Subcutaneous abdominal adipose tissue (tissue), 5 donors: ENCODE results near the gene CEP350.

Experiments used
- H3K27ac ChIP-seq: one replicate; pipeline ENCODE4 v1.7.0; 2013; ENCODE audit warnings: low read depth, mild to moderate bottlenecking, inconsistent platforms, low read length, moderate library complexity
- H3K27me3 ChIP-seq, 5 donors: one replicate each; pipeline ENCODE4 v1.7.0; 2013; ENCODE audit warnings: low read length in 5 of 5, inconsistent platforms in 1 of 5; ENCODE audit not compliant: control insufficient read depth in 5 of 5, insufficient read depth in 4 of 5
- H3K36me3 ChIP-seq, 5 donors: one replicate each; pipeline ENCODE4 v1.7.0; 2013; ENCODE audit warnings: low read length in 5 of 5; ENCODE audit not compliant: control insufficient read depth in 5 of 5, insufficient read depth in 5 of 5
- H3K4me1 ChIP-seq, 5 donors: one replicate each; pipeline ENCODE4 v1.7.0; 2013; ENCODE audit warnings: low read length in 5 of 5, mild to moderate bottlenecking in 3 of 5, moderate library complexity in 1 of 5; ENCODE audit not compliant: control insufficient read depth in 5 of 5, insufficient read depth in 5 of 5
- H3K4me3 ChIP-seq, 5 donors: one replicate each; pipeline ENCODE4 v1.7.0; 2013; ENCODE audit warnings: low read length in 5 of 5, low read depth in 1 of 5
- H3K9ac ChIP-seq, 5 donors: one replicate each; pipeline ENCODE4 v1.7.0; 2013; ENCODE audit warnings: low read length in 5 of 5, mild to moderate bottlenecking in 4 of 5, moderate library complexity in 3 of 5
- H3K9me3 ChIP-seq, 5 donors: one replicate each; pipeline ENCODE4 v1.7.0; 2013; ENCODE audit warnings: low read length in 5 of 5; ENCODE audit not compliant: control insufficient read depth in 5 of 5
- donor health status: healthy.
- donor health status: healthy.
- donor health status: healthy.
- donor health status: healthy.
- donor health status: healthy.

Gene CEP350

GRCh38 chr1:180027949-180028445 is 73.4 kb downstream of the CEP350 start:
- H3K36me3 ChIP-seq, result peaks cover 19 to 49% (median 23%) of the 10 kb centered on the region in 5 donors
- H3K27ac ChIP-seq, result peak overlapping the region; percentile 82
- peaks cover 0 to 9% (median 4%) of the 10 kb centered on the region in 5 donors for H3K4me1 ChIP-seq

DNA sequence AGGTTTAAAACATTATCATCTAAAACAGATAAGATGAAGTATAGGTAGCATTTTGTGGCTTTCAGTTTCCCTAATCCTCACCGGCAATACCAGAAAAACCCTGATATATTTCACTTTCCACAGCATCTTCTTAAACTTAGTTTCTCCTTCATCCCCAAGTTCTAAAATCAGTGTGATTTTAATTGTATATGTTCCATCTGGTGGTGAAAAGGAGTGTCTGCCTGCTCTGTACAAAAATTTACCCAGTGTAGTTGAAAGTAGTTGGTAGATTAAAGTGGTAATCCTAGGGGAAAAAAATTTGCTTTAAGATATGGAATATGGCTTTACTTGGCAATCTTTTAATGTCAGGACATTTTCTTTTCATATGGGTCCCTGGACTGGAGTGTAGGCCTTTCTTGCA is 74.3 kb downstream of the CEP350 start:
- H3K27me3 ChIP-seq, result no peaks in the 10 kb centered on the region
- H3K9ac ChIP-seq, result no peak overlapping the region
- H3K36me3 ChIP-seq, result peaks cover 19 to 46% (median 25%) of the 10 kb centered on the region in 5 donors
- H3K4me3 ChIP-seq, result no peak overlapping the region
- H3K27ac ChIP-seq, result peak overlapping the region; percentile 79
- no peaks in the 10 kb centered on the region for H3K9me3 ChIP-seq
- peaks cover 0 to 7% (median 4%) of the 10 kb centered on the region in 5 donors for H3K4me1 ChIP-seq

More at GRCh38 chr1:180027949-180028445, 73.4 kb downstream of the CEP350 start:
- H3K9ac ChIP-seq, result peak overlapping the region in 1 of 5 donors; percentile 7
- no peaks in the 10 kb centered on the region for H3K9me3 ChIP-seq
- H3K4me3 ChIP-seq, result no peak overlapping the region
- H3K27me3 ChIP-seq, result no peaks in the 10 kb centered on the region

DNA sequence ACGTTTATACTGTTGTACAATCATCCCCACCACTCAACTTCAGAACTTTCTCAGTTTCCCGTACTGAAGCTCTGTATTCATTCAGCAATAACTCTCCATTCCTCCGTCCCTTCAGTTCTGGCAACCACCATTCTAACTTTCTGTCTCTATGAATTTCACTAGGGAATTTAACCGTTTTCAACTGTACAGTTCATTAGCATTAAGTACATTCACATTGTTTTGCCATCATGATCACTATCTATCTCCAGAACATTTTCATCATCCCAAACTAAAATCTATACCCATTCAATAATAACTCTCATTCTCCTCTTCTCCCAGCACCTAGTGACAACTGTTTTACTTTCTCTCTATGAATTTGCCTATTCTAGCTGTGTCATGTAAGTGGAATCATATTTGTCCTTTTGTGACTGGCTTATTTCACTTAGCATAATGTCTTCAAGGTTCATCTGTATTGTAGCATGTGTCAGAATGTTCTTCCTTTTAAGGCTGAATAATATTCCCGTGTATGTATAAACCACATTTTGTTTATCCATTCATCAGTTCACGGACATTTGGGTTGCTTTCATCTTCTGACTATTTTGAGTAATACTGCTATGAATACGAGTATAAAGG is 75.0 kb downstream of the CEP350 start:
- Histone ChIP-seq H3K4me1 (peaks cover 0 to 7% (median 4%) of the 10 kb centered on the region in 5 donors), H3K4me3 (no peak overlapping the region), H3K36me3 (peaks cover 24 to 48% (median 30%) of the 10 kb centered on the region in 5 donors), H3K9ac (peak overlapping the region in 1 of 5 donors; percentile 57), H3K27me3 (no peaks in the 10 kb centered on the region), H3K9me3 (no peaks in the 10 kb centered on the region), H3K27ac (peak overlapping the region; percentile 79)

GRCh38 chr1:180031664-180032063 is 77.1 kb downstream of the CEP350 start:
- Histone ChIP-seq H3K9me3 (no peaks in the 10 kb centered on the region), H3K4me3 (no peak overlapping the region), H3K27ac (no peak overlapping the region), H3K9ac (no peak overlapping the region), H3K4me1 (peaks cover 0 to 7% (median 4%) of the 10 kb centered on the region in 5 donors), H3K27me3 (no peaks in the 10 kb centered on the region), H3K36me3 (peaks cover 27 to 45% (median 34%) of the 10 kb centered on the region in 5 donors)

- Histone ChIP-seq H3K4me3 (no peak overlapping the region), H3K36me3 (peaks cover 31 to 38% (median 31%) of the 10 kb centered on the region in 5 donors)
These were observed 78.8 kb downstream of the CEP350 start for GRCh38 chr1:180033390-180033789.

DNA sequence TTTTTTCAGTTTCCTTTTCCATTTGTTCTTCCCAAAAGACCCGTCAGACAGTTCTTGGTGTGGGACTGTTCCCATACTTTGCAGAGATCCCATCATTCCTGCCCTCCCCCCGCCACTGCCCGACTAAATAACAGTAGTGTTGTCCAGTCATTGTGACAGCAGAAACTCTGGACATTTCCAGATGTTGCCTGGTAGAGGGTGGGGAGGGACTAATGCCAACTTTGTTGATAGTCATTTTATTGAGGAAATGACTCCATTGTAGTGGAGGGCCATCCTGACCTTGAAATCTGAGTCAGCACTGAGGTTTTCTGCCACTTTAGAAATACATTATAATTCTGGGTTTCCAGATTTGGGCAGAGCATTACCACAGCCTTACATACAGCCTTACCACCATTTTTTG is 85.4 kb downstream of the CEP350 start:
- peaks cover 35 to 54% (median 45%) of the 10 kb centered on the region in 5 donors for H3K36me3 ChIP-seq

More at GRCh38 chr1:180033390-180033789, 78.8 kb downstream of the CEP350 start:
- Histone ChIP-seq H3K9ac (no peak overlapping the region), H3K27ac (no peak overlapping the region), H3K27me3 (no peaks in the 10 kb centered on the region), H3K9me3 (no peaks in the 10 kb centered on the region), H3K4me1 (peaks cover 0 to 3% (median 0%) of the 10 kb centered on the region in 5 donors)

GRCh38 chr1:180041582-180041981 is 87.0 kb downstream of the CEP350 start:
- Histone ChIP-seq H3K27me3 (no peaks in the 10 kb centered on the region), H3K4me3 (no peak overlapping the region), H3K9ac (no peak overlapping the region), H3K4me1 (no peaks in the 10 kb centered on the region), H3K36me3 (peaks cover 41 to 62% (median 50%) of the 10 kb centered on the region in 5 donors), H3K9me3 (no peaks in the 10 kb centered on the region), H3K27ac (no peak overlapping the region)

More for the DNA sequence above, 85.4 kb downstream of the CEP350 start:
- Histone ChIP-seq H3K4me1 (no peaks in the 10 kb centered on the region), H3K9me3 (no peaks in the 10 kb centered on the region), H3K9ac (no peak overlapping the region), H3K4me3 (no peak overlapping the region), H3K27ac (no peak overlapping the region), H3K27me3 (no peaks in the 10 kb centered on the region)

- Histone ChIP-seq H3K27ac (no peak overlapping the region), H3K9ac (no peak overlapping the region), H3K27me3 (no peaks in the 10 kb centered on the region), H3K4me1 (no peaks in the 10 kb centered on the region), H3K4me3 (no peak overlapping the region), H3K36me3 (peaks cover 45 to 59% (median 59%) of the 10 kb centered on the region in 5 donors), H3K9me3 (no peaks in the 10 kb centered on the region)
These were observed 88.5 kb downstream of the CEP350 start for GRCh38 chr1:180042988-180043622.

- H3K27me3 ChIP-seq, result no peaks in the 10 kb centered on the region
- no peak overlapping the region for H3K27ac ChIP-seq
- H3K36me3 ChIP-seq, result peaks cover 49 to 66% (median 62%) of the 10 kb centered on the region in 5 donors
- no peak overlapping the region for H3K9ac ChIP-seq
- no peaks in the 10 kb centered on the region for H3K9me3 ChIP-seq
- H3K4me1 ChIP-seq, result no peaks in the 10 kb centered on the region
- H3K4me3 ChIP-seq, result no peak overlapping the region
These were observed 89.2 kb downstream of the CEP350 start for GRCh38 chr1:180043785-180044184.

DNA sequence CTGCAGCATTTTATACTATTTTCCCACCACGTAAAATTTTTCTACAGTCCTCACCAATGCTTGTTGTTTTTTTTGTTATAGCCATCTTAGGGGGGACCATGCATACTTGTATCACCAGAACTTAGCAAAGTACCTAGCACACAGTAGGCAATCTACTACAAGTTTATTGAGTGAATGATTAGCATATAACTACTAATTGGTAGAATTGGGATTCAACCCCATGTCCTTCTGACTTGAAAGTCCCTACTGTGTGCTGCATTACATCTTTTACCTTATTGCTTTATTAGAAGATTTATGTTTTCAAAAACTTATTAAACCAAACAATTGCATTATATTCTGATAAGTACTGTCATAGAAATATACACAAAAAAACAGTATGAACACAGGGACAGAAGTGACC is 92.1 kb downstream of the CEP350 start:
- Histone ChIP-seq H3K27ac (no peak overlapping the region), H3K9me3 (no peaks in the 10 kb centered on the region), H3K9ac (no peak overlapping the region), H3K4me1 (no peaks in the 10 kb centered on the region), H3K36me3 (peaks cover 66 to 86% (median 75%) of the 10 kb centered on the region in 5 donors), H3K27me3 (no peaks in the 10 kb centered on the region), H3K4me3 (no peak overlapping the region)
